H1 (cell line): Measurements from ENCODE around the gene SNED1. TPM values are rescaled to one million over a fixed set of nuclear protein-coding genes. Genes with fewer than 3 reads are reported as not detected.

Experiments used
- CTCF ChIA-PET: fragments of 300-600 bp; sonication (Branson Sonifier 250); formaldehyde crosslinking; loops from one replicate; lab custom pipeline; 2021; ENCODE audit not compliant: partially characterized antibody; lab: Charles Lee
- POLR2A ChIA-PET: fragments of 300-600 bp; sonication (Branson Sonifier 250); formaldehyde crosslinking; loops from one replicate; lab custom pipeline; 2021; ENCODE audit warnings: inconsistent platforms; ENCODE audit not compliant: partially characterized antibody; lab: Charles Lee
- DNase-seq, 2 experiments: peaks; one replicate each; pipeline versions ENCODE4 v3.0.0 to v3.0.0-alpha.2; 2010 to 2022; ENCODE audit warnings: low spot score in 2 of 2, low read depth in 1 of 2, mixed read lengths in 1 of 2
- FAIRE-seq: peaks from 2 replicates; lab custom pipeline; 2011; peaks lifted over from hg19 to GRCh38; lab: Jason Lieb, UNC
- H2AFZ ChIP-seq: 2 replicates; pipeline ENCODE4 v1.8.1; 2012; ENCODE audit warnings: low read length, inconsistent platforms
- H2AK5ac ChIP-seq: 2 replicates; pipeline ENCODE4 v1.6.1; 2013; ENCODE audit warnings: low read depth, low read length
- H2BK120ac ChIP-seq: replicated peaks from 2 replicates; pipeline ENCODE3; 2013; ENCODE audit warnings: low read depth, low read length, inconsistent platforms
- H2BK12ac ChIP-seq: 2 replicates; pipeline ENCODE4 v1.6.1; 2013; ENCODE audit warnings: low read depth, low read length
- H2BK15ac ChIP-seq: 2 replicates; pipeline ENCODE4 v1.6.1; 2013; ENCODE audit warnings: low read length
- H2BK20ac ChIP-seq: 2 replicates; pipeline ENCODE4 v1.6.1; 2013; ENCODE audit warnings: low read length
- H2BK5ac ChIP-seq: 2 replicates; pipeline ENCODE4 v1.6.1; 2013; ENCODE audit warnings: low read depth, low read length
- H3K14ac ChIP-seq: 2 replicates; pipeline ENCODE4 v1.6.1; 2013; ENCODE audit warnings: inconsistent platforms; ENCODE audit not compliant: insufficient read length
- H3K18ac ChIP-seq: 2 replicates; pipeline ENCODE4 v1.6.1; 2013; ENCODE audit warnings: low read length; ENCODE audit errors: extremely low read depth
- H3K23ac ChIP-seq: 2 replicates; pipeline ENCODE4 v1.6.1; 2013; ENCODE audit warnings: inconsistent platforms; ENCODE audit not compliant: insufficient read length
- H3K23me2 ChIP-seq: 2 replicates; pipeline ENCODE4 v1.6.1; 2013; ENCODE audit warnings: low read depth, low read length
- H3K27ac ChIP-seq: 2 replicates; pipeline ENCODE4 v1.6.1; 2011; ENCODE audit warnings: low read depth, low read length, inconsistent platforms
- H3K27me3 ChIP-seq, 4 experiments: replicated peaks in 1 of 4; 1 replicate in 1 of 4; 2 replicates in 3 of 4; pipeline versions ENCODE4 v1.6.1 to v1.8.1; 2011 to 2013; ENCODE audit warnings: low read length in 3 of 4, mild to moderate bottlenecking in 3 of 4, inconsistent platforms in 2 of 4, mixed read lengths in 2 of 4, moderate library complexity in 1 of 4; ENCODE audit not compliant: control insufficient read depth in 3 of 4, insufficient read depth in 3 of 4; ENCODE audit errors: extremely low read depth in 1 of 4
- H3K36me3 ChIP-seq, 4 experiments: 2 replicates each; pipeline versions ENCODE4 v1.6.1 to v1.8.1; 2011 to 2013; ENCODE audit warnings: mild to moderate bottlenecking in 4 of 4, low read length in 3 of 4, moderate library complexity in 2 of 4, control low read depth in 1 of 4, inconsistent platforms in 1 of 4; ENCODE audit not compliant: insufficient read depth in 4 of 4, control insufficient read depth in 2 of 4
- H3K4ac ChIP-seq: replicated peaks from 2 replicates; pipeline ENCODE3; 2013; ENCODE audit warnings: low read length, low read depth, mixed read lengths, inconsistent platforms; ENCODE audit not compliant: insufficient read length
- H3K4me1 ChIP-seq, 4 experiments: replicated peaks in 1 of 4; 1 replicate in 1 of 4; 2 replicates in 3 of 4; pipeline versions ENCODE4 v1.6.1 to v1.8.1; 2011 to 2013; ENCODE audit warnings: low read length in 3 of 4, inconsistent platforms in 2 of 4, mixed read lengths in 1 of 4; ENCODE audit not compliant: insufficient read depth in 4 of 4, control insufficient read depth in 3 of 4
- H3K4me2 ChIP-seq, 2 experiments: 2 replicates each; pipeline versions ENCODE4 v1.6.1 to v1.8.1; 2011 to 2013; ENCODE audit warnings: low read depth in 2 of 2, low read length in 2 of 2, control low read depth in 1 of 2, inconsistent platforms in 1 of 2, mild to moderate bottlenecking in 1 of 2; ENCODE audit not compliant: insufficient read depth in 1 of 2
- H3K4me3 ChIP-seq, 4 experiments: fragments of 200-600, 300-600 bp in 1 of 4; sonication (generic), shearing (Covaris generic), sonication (Bioruptor Twin) in 1 of 4; 2 replicates each; pipeline versions ENCODE4 v1.5.1 to v1.8.1; 2011 to 2016; ENCODE audit warnings: low read length in 4 of 4, low read depth in 3 of 4, control low read depth in 2 of 4, inconsistent platforms in 2 of 4, mild to moderate bottlenecking in 2 of 4, mixed read lengths in 1 of 4, moderate library complexity in 1 of 4; ENCODE audit not compliant: insufficient read depth in 2 of 4; ENCODE audit errors: extremely low read depth in 1 of 4
- H3K56ac ChIP-seq: replicated peaks from 2 replicates; pipeline ENCODE3; 2013; ENCODE audit warnings: low read depth, mild to moderate bottlenecking, mixed read lengths, low read length, inconsistent platforms; ENCODE audit not compliant: insufficient read length
- H3K79me1 ChIP-seq: 2 replicates; pipeline ENCODE4 v1.6.1; 2013; ENCODE audit warnings: low read depth, low read length, control low read depth
- H3K79me2 ChIP-seq, 2 experiments: 2 replicates each; pipeline versions ENCODE4 v1.6.1 to v1.8.1; 2012 to 2013; ENCODE audit warnings: low read length in 2 of 2, mild to moderate bottlenecking in 2 of 2, inconsistent platforms in 1 of 2; ENCODE audit not compliant: insufficient read depth in 2 of 2, control insufficient read depth in 1 of 2
- H3K9ac ChIP-seq, 4 experiments: replicated peaks in 1 of 4; 1 replicate in 1 of 4; 2 replicates in 3 of 4; pipeline versions ENCODE4 v1.6.1 to v1.8.1; 2011 to 2013; ENCODE audit warnings: low read depth in 3 of 4, low read length in 3 of 4, control low read depth in 2 of 4, mild to moderate bottlenecking in 2 of 4, moderate library complexity in 2 of 4, inconsistent platforms in 1 of 4; ENCODE audit errors: extremely low read depth in 1 of 4
- H3K9me3 ChIP-seq, 2 experiments: 2 replicates each; pipeline versions ENCODE4 v1.6.1 to v1.8.1; 2012 to 2013; ENCODE audit warnings: mild to moderate bottlenecking in 2 of 2, moderate library complexity in 2 of 2, control low read depth in 1 of 2, inconsistent platforms in 1 of 2, low read depth in 1 of 2, low read length in 1 of 2, mixed read lengths in 1 of 2; ENCODE audit not compliant: insufficient read depth in 2 of 2
- H4K20me1 ChIP-seq, 2 experiments: replicated peaks in 1 of 2; 2 replicates each; pipeline versions ENCODE3 to v1.8.1; 2011 to 2013; ENCODE audit warnings: inconsistent platforms in 2 of 2, low read length in 2 of 2, mild to moderate bottlenecking in 1 of 2; ENCODE audit not compliant: insufficient read depth in 2 of 2, control insufficient read depth in 1 of 2
- H4K5ac ChIP-seq: 2 replicates; pipeline ENCODE4 v1.6.1; 2013; ENCODE audit warnings: low read length, low read depth, mixed read lengths, inconsistent platforms; ENCODE audit not compliant: insufficient read length
- H4K8ac ChIP-seq: 2 replicates; pipeline ENCODE4 v1.8.0; 2013; ENCODE audit warnings: mild to moderate bottlenecking, moderate library complexity, low read length, inconsistent platforms; ENCODE audit not compliant: insufficient read depth; ENCODE audit errors: extremely low read depth
- H4K91ac ChIP-seq: replicated peaks from 2 replicates; pipeline ENCODE3; 2013; ENCODE audit warnings: low read length, mixed read lengths, inconsistent platforms; ENCODE audit not compliant: insufficient read length
- NANOG ChIP-seq: IDR thresholded peaks from 2 replicates; pipeline ENCODE4 v1.6.1; 2011; ENCODE audit warnings: low read length, low read depth, mild to moderate bottlenecking, inconsistent platforms; ENCODE audit not compliant: insufficient read depth, poor library complexity, severe bottlenecking
- TCF12 ChIP-seq: IDR thresholded peaks from 2 replicates; pipeline ENCODE4 v1.6.1; 2011; ENCODE audit warnings: low read depth, mild to moderate bottlenecking, low read length
- WGBS, 2 experiments: shearing (Covaris generic) in 1 of 2; methylation state at CpG; one replicate each; pipeline versions ENCODE4 v1.1.6 to v1.1.7; 2013 to 2015; ENCODE audit warnings: low lambda C conversion rate in 2 of 2, mixed read lengths in 2 of 2, inconsistent platforms in 1 of 2, low coverage in 1 of 2, missing lambda C conversion rate in 1 of 2; ENCODE audit not compliant: insufficient replicate concordance in 2 of 2, insufficient coverage in 1 of 2, insufficient read length in 1 of 2; ENCODE audit errors: extremely low coverage in 1 of 2, missing lambda C conversion rate in 1 of 2; 5-methylcytosine and 5-hydroxymethylcytosine counted together
- polyA plus RNA-seq, 7 experiments: library from polyadenylated mRNA; depleted of rRNA in 3 of 7; stranded (reverse) in 5 of 7; unstranded in 2 of 7; fragments of >200 nt in 5 of 7; fragments of 200-250 nt in 2 of 7; gene quantifications; 1 replicate in 5 of 7; 2 replicates in 1 of 7; 4 replicates in 1 of 7; pipeline versions ENCODE4 v1.2.1 to v1.2.3, GENCODE V29; 2011 to 2013; ENCODE audit warnings: missing spikeins in 2 of 7, mixed read lengths in 2 of 7
- total RNA-seq: library from RNA; stranded (reverse); fragmentation: NEBNext Ultra II Directional; extraction: Animal tissue kit (Norgen Biotek cat#: 25700); gene quantifications from 2 replicates; pipeline ENCODE4 v1.2.1, GENCODE V29; 2021

Gene SNED1
- total and polyA plus RNA-seq, 2 of the 8 experiments (the other 6 are each of a cell fraction or from before 2014, with no cell fraction given) = 1.9 TPM

DNA sequence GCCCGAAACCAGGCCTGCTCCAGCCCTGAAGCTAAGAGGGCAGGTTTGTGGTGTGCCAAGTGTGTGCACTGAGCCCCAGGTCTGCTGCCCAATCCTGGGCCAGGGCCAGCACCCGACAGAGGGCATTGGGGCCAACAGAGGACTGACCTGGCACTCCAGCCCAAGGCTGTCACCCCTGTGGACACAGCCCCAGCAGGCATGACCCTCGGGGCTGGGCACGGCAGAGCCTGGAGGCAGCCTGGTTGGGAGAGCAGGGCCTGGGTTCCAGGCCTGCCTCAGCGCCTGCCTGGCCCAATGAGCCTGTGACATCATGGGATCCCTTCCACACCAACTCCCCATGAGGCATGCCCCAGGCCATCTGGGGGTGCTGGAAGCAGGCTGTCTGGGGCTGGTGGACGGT lies 10.8 kb upstream of the SNED1 start:
- no peak overlapping the region for H2BK15ac ChIP-seq
- no peak overlapping the region; the same call in 1 of the 2 replicates for H4K8ac ChIP-seq
- H3K56ac ChIP-seq = no peak overlapping the region
- peaks cover 0 to 2% of the 10 kb centered on the region in 2 experiments for H4K20me1 ChIP-seq
- WGBS, 2 experiments = 90% methylated on average over 6 of the region's 6 CpGs; no CpG with 5 or more reads in 1 of the 2 experiments
- H2BK5ac ChIP-seq = no peak overlapping the region
- ChIA-PET POLR2A (no interaction called here), CTCF (interaction anchor here (1.0 to 2.4 kb wide), 3 partner anchors 21 to 73 kb away, joined by 3 to 15 read pairs (median 6); no protein-coding TSS in a partner anchor)
- no peaks in the 10 kb centered on the region; a peak in 1 of 7 replicates for H3K27me3 ChIP-seq
- peaks cover 0 to 3% (median 0%) of the 10 kb centered on the region in 4 experiments; a peak in 1 of 7 replicates for H3K4me1 ChIP-seq
- H2BK12ac ChIP-seq = no peak overlapping the region
- H3K36me3 ChIP-seq = no peaks in the 10 kb centered on the region
- no peak overlapping the region for H3K4ac ChIP-seq
- H3K23me2 ChIP-seq = peaks cover 2% of the 10 kb centered on the region; the same call in 1 of the 2 replicates
- H2AK5ac ChIP-seq = no peak overlapping the region
- no peak overlapping the region for H4K5ac ChIP-seq
- no peak overlapping the region for H2BK120ac ChIP-seq
- H3K4me3 ChIP-seq = no peak overlapping the region
- H3K9me3 ChIP-seq = peaks cover 6 to 21% of the 10 kb centered on the region in 2 experiments; a peak in 3 of 4 replicates
- no peak overlapping the region for H3K27ac ChIP-seq
- H2BK20ac ChIP-seq = no peak overlapping the region
- H3K14ac ChIP-seq = no peak overlapping the region
- no peak overlapping the region for H3K4me2 ChIP-seq
- H4K91ac ChIP-seq = no peak overlapping the region
- peak in 1 of 2 experiments; percentile 30 for DNase-seq
- H3K23ac ChIP-seq = no peak overlapping the region
- no peak overlapping the region for H3K18ac ChIP-seq
- no peak for FAIRE-seq
- no peaks in the 10 kb centered on the region for H3K79me2 ChIP-seq
- H3K9ac ChIP-seq = no peak overlapping the region
- H3K79me1 ChIP-seq = no peaks in the 10 kb centered on the region
- no peak overlapping the region for H2AFZ ChIP-seq
- TF ChIP-seq NANOG = no peak
- TF ChIP-seq TCF12 = no peak
